HTERT RPE-1 (cell line): Measurements from ENCODE around the gene SLC38A6.

Experiments
- in situ Hi-C: fragments of 300-500 bp; cut with MboI; formaldehyde crosslinking; loops from 4 replicates; pipeline ENCODE4 v1.14.3; 2020; ENCODE audit warnings: low sequenced_read_pairs

SLC38A6 gene

DNA sequence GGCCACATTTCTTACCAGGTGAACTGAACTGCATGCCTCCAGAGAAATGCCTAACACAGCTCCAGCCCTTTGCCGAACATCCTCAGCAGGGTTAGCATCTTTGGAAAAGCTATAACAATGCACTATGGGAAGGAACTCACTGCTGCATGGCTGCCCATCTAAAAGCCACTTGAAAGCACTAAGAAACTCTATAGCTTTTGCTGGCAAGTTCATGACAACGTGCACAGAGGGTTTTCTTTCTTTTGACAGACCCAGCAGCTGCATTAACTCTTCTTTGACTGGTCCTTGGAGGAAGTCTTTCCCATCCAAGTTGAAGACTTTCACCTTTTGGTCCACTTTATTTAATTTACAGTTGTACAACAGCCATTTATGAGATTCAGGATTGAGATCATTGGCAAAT, 5.5 kb upstream of the SLC38A6 start:
- in situ Hi-C loops, result no loop called here

GRCh38 chr14:60977847-60978246, 3.2 kb upstream of the SLC38A6 start:
- in situ Hi-C loops, result no loop called here

DNA sequence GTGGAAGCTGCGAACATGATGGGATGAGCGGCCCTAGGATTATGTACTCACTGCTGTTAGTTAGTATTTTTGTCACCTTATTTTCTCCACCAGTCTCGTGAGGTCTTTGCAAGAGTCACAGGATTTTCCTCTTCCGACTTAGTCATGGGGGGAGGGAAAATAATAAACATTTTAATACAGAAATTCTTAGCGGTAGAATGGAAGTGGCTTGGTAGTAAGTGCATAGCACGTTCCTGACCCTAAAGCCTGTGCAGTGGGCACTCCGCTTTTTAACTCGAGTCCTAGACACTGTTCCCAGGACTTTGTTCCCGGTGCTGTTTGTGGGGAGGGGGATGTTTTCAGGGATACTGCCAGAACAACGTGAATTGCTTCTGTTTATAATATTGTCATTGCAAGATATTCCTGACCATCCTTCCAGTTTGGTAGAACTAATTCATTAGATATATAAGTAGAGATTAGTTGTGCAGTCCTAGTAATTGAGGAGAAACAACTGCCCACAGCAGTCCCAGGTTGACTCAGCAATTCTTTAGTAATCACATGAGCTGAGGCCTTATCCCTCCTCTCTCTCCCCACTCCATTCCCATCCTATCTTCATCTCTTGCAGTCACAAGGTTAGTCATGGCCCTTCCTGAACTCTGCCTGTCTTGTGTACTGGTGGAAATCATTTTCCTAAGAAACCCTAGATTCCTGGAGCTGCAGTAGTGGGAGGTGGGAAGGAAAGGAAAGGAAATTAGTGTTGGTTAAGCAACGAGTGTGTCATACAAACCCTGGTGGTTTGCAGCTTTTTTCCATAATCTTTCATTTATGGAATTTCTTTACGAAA, 799 bp downstream of the SLC38A6 start:
- in situ Hi-C loops, result no loop called here

GRCh38 chr14:60984196-60984595, 3.2 kb downstream of the SLC38A6 start:
- in situ Hi-C loops, result no loop called here

DNA sequence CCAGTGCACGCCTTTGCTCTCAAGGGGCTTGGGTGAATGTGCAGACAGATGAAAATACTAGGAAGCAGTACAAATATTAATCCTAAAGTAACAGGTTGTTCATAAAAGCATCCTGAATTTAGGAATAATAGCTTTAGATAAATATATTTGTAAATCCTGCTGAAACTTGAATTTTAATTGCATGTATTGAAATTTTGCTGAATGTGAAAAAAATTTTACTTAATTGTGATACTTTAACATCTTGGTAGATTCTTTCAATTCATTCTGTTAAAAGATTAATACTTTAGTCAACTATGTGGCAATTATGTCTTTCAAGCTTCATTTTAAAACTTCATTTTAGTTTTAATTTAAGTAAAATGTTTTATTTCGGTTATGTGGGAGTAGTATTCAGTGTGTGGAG, 5.5 kb downstream of the SLC38A6 start:
- in situ Hi-C loops, result no loop called here

DNA sequence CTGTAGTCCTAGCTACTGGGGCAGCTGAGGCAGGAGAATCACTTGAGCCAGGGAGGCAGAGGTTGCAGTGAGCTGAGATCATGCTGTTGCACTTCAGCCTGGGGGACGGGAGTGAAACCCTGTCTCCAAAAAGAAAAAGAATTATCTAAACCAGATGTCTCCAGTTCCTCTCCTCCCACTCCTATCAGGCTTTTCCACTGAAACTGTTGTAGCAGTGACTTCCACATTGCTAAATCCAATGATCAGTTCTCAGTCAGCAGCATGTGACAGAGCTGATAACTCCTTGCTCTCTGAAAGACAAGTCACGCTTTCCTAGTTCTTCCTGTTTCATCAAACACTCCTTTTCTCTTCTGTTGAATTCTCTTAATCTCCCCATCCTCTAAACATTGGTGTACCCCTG, 8.6 kb downstream of the SLC38A6 start:
- in situ Hi-C loops, result no loop called here

GRCh38 chr14:60998617-60999016, 17.6 kb downstream of the SLC38A6 start:
- in situ Hi-C loops, result no loop called here

DNA sequence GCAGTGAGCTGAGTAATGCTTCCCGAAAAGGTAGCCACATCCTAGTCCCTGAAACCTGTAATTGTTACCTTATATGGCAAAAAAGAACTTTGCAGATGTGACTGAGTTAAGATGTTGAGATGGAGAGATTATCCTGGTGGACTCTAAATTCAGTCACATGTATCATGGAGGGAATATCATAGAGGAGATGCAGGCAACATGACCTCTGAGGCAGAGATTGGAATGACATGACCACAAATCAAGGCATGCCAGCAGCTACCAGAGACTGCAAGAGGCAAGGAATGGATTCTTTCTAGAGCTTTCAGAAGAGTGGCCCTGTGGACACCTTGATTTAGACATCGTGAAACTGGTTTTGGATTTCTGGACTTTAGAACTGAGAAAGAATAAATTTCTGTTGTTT, 18.5 kb downstream of the SLC38A6 start:
- in situ Hi-C loops, result no loop called here

DNA sequence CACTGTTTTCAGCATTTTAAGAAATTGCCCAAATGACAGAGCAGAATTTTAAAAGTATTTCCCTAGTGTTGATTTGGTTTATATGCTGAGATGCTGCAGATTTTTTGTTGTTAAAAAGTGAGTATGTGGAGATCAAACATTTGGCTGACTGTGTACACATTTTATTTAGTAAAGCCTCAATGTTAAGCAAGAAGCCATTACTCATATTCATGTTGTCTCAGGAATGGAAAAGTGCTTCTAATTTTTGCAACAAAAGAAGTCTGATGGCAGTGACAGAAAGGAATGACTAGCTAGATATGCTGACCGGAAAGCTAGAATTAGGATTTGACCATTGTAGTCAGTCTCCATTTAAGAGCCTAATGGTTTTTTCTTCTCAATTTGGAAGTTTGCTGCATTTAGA, 22.5 kb downstream of the SLC38A6 start:
- in situ Hi-C loops, result no loop called here

- in situ Hi-C loops, result no loop called here
These were observed 38.5 kb downstream of the SLC38A6 start for GRCh38 chr14:61019537-61019936.

- in situ Hi-C loops, result no loop called here
These were observed 44.5 kb downstream of the SLC38A6 start for GRCh38 chr14:61025251-61026223.

DNA sequence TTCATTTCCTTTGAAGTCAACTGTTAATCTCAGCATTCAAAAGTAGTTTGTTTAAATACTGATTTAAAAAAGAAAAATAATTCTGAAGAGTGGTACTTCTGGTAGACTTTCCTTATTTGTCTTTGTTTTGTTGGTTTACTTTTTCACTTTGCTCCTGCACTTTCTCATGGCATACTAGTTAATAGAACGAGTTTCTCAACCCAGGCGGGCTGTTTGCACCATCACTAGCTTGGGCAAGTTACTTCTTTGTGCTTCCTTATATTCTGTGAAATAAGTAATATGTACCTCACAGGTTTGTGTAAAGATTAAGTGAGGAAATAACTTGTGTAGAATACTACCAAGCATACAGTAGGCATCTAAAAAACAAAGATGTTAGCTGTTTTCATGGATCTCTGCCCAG, 45.5 kb downstream of the SLC38A6 start:
- in situ Hi-C loops, result no loop called here

- in situ Hi-C loops, result no loop called here
These were observed 50.0 kb downstream of the SLC38A6 start for GRCh38 chr14:61031026-61031425.

- in situ Hi-C loops, result no loop called here
These were observed 52.0 kb downstream of the SLC38A6 start for GRCh38 chr14:61033054-61033453.

- in situ Hi-C loops, result no loop called here
These were observed 52.8 kb downstream of the SLC38A6 start for GRCh38 chr14:61033855-61034254.

GRCh38 chr14:61034416-61035120, 53.5 kb downstream of the SLC38A6 start:
- in situ Hi-C loops, result no loop called here

- in situ Hi-C loops, result no loop called here
These were observed 56.2 kb downstream of the SLC38A6 start for GRCh38 chr14:61037215-61037614.

DNA sequence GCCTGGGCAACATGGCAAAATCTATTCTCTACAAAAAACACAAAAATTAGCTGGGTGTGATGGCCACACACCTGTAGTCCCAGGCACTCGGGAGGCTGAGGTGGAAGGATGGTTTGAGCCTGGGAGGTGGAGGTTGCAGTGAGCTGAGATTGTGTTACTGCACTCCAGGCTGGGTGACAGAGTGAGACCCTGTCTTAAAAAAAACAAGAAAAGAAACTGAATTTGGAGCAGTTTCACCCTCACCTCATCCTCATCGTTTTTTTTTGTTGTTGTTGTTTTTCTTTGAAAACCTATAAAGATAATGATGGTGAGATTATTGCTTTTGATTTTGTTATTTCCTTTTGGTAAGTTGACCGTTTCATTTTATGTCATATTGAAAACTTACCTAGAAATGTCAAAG, 60.7 kb downstream of the SLC38A6 start:
- in situ Hi-C loops, result no loop called here

- in situ Hi-C loops, result no loop called here
These were observed 61.2 kb downstream of the SLC38A6 start for GRCh38 chr14:61042220-61042619.

DNA sequence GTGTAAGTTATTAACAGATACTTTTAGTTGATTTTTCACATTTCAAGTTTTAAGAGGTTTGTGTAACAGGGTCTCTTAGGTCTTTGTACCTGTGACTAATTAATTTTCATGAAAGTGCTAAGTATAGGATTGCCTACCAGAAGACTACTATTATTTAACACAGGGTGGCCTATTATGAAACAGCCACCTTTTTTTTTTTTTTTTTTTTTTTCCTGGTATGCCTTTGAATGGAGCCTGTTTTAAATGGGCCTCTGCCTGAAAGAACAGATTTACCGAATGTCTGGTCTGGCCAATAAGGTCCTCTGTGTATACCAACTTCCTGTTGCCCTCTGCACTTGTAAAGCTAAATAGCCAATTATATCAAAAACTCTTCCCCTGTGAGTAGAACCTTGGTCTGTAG, 62.5 kb downstream of the SLC38A6 start:
- in situ Hi-C loops, result no loop called here

- in situ Hi-C loops, result no loop called here
These were observed 66.0 kb downstream of the SLC38A6 start for GRCh38 chr14:61047021-61047420.
